Left lung (tissue), 10 donors: Measurements from ENCODE around the gene COBL. TPM values are rescaled to one million over a fixed set of nuclear protein-coding genes. Genes with fewer than 3 reads are reported as not detected.

Experiments used
- ATAC-seq: fragments of 200-7000 bp; cut with Tn5 transposase; one replicate; pipeline ENCODE4 v1.9.1; 2020; ENCODE audit warnings: moderate library complexity
- DNase-seq, 4 donors: peaks; one replicate each; pipeline ENCODE4 v3.0.0-alpha.2; 2013 to 2020
- H3K27ac ChIP-seq, 2 donors: fragments of 200-600 bp; sonication (generic) in 1 of 2; one replicate each; pipeline versions ENCODE4 v1.5.0 to v1.8.0; 2020 to 2021
- H3K27me3 ChIP-seq, 2 donors: fragments of 200-600 bp; sonication (generic) in 1 of 2; one replicate each; pipeline versions ENCODE4 v1.5.0 to v1.8.0; 2020 to 2021
- H3K36me3 ChIP-seq, 2 donors: fragments of 200-600 bp; sonication (generic) in 1 of 2; one replicate each; pipeline versions ENCODE4 v1.5.0 to v1.8.0; 2020 to 2021
- H3K4me1 ChIP-seq, 2 donors: fragments of 200-600 bp; one replicate each; pipeline ENCODE4 v1.8.0; 2021
- H3K4me3 ChIP-seq, 2 donors: fragments of 200-600 bp; sonication (generic) in 1 of 2; one replicate each; pipeline versions ENCODE4 v1.5.0 to v1.8.0; 2020 to 2021; ENCODE audit warnings: mild to moderate bottlenecking in 1 of 2
- H3K9me3 ChIP-seq, 2 donors: fragments of 200-600 bp; sonication (generic) in 1 of 2; one replicate each; pipeline versions ENCODE4 v1.5.0 to v1.8.0; 2020 to 2021
- CTCF ChIP-seq, 2 donors: fragments of 200-600 bp; sonication (generic) in 1 of 2; IDR thresholded peaks; one replicate each; pipeline versions ENCODE4 v1.5.0 to v1.8.0; 2021; ENCODE audit warnings: antibody characterized with exemption in 2 of 2
- intact Hi-C, 2 donors: fragments of 100-400 bp; cut with DNase I; formaldehyde crosslinking; loops; one replicate each; pipeline versions ENCODE4 v1.11.2 to v1.14.2; 2022
- polyA plus RNA-seq, 6 donors: library from polyadenylated mRNA; unstranded; fragments of 120-200 nt; gene quantifications; one replicate each; pipeline ENCODE4 v1.2.1, GENCODE V29; 2013; ENCODE audit not compliant: insufficient read length in 6 of 6
- total RNA-seq, 2 donors: library from RNA; stranded (reverse); fragmentation: NEBNext Ultra II Directional; extraction: Animal tissue kit (Norgen Biotek cat#: 25700); gene quantifications; one replicate each; pipeline ENCODE4 v1.2.1, GENCODE V29; 2021
- donor health status: DM: no; HTN: yes; CAD: no.
- donor health status: DM: no; HTN: no; CAD: no.

The COBL gene
- total and polyA plus RNA-seq, 8 donors: 3.6 to 36.1 (median 6.4) TPM

GRCh38 chr7:51108134-51108533, 208.5 kb downstream of the COBL start:
- intact Hi-C loops: no loop called here
- DNase-seq (no peak), ATAC-seq (no peak)
- TF ChIP-seq CTCF (IDR thresholded peaks at IDR 0.05): no peak
- Histone ChIP-seq H3K4me3 (no peak overlapping the region), H3K4me1 (no peaks in the 10 kb centered on the region), H3K36me3 (no peaks in the 10 kb centered on the region), H3K27ac (no peak overlapping the region), H3K9me3 (no peaks in the 10 kb centered on the region), H3K27me3 (no peaks in the 10 kb centered on the region)

DNA sequence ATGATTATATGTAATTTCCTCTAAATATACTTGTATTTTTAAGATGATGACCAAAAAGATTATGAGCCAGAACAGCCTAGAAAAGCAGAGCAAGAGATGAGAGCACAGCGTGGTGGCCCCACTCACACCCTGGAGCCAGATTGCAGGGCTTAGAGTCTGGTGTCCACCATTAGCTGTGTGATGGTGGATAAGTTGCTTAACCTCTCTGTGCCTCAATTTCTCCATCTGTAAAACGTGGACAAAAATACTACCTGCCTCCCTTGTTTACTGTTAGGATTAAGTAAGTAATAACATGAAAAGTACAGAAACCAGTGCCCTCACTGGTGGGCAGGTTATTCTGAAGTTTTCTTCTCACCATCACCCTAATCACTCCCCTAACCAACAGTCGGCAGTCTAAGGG, 212.3 kb downstream of the COBL start:
- no peaks in the 10 kb centered on the region for H3K27me3 ChIP-seq
- no peak overlapping the region for H3K27ac ChIP-seq
- no peaks in the 10 kb centered on the region for H3K36me3 ChIP-seq
- DNase-seq: no peak
- no peak for ATAC-seq
- intact Hi-C loops: no loop called here
- no peaks in the 10 kb centered on the region for H3K9me3 ChIP-seq
- no peak for TF ChIP-seq CTCF (IDR thresholded peaks at IDR 0.05)
- no peaks in the 10 kb centered on the region for H3K4me1 ChIP-seq
- no peak overlapping the region for H3K4me3 ChIP-seq

DNA sequence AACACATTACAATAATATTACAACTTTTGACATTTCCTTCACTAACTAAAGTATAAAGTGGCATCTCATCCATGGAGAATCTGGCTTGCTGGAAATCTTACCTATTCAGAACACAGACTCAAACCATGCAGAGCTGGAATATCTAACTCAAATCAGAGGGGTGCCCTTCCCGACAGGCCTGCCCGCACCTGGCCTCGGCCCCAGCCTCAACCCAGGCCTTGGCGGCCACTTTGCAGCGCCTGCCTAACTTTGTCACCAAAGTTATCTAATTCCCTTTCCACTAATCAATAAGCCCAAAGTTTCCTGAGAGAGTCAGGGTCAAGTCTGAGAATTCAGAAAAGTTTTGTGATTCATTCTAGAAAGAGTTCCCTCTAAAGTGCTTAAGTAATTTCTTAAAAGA, 212.9 kb downstream of the COBL start:
- Histone ChIP-seq H3K27me3 (no peaks in the 10 kb centered on the region), H3K9me3 (peaks cover 0 to 3% of the 10 kb centered on the region in 2 donors), H3K4me3 (no peak overlapping the region), H3K36me3 (no peaks in the 10 kb centered on the region), H3K27ac (no peak overlapping the region), H3K4me1 (no peaks in the 10 kb centered on the region)
- DNase-seq: no peak
- intact Hi-C loops: no loop called here
- no peak for TF ChIP-seq CTCF (IDR thresholded peaks at IDR 0.05)
- no peak for ATAC-seq

DNA sequence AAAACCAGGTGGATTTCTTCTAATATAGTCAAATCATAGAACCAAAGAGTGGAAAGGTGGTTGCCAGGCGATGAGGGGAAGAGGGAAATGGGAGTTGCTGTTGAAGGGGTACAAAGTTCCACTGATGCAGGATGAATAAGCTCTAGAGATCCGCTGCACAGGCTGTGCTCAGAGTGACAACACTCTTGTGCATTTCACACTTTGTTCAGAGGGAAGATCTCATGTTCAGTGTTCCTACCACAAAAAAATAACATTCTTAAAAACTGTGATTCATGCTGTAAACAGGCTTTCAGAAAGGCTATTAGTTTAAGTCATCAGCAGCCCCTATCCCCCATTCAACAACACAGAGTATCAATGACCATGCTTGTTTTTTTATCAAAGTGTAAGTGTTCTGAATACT, 213.8 kb downstream of the COBL start:
- Histone ChIP-seq H3K4me1 (no peaks in the 10 kb centered on the region), H3K27ac (no peak overlapping the region), H3K4me3 (no peak overlapping the region), H3K27me3 (no peaks in the 10 kb centered on the region), H3K9me3 (peaks cover 0 to 12% of the 10 kb centered on the region in 2 donors), H3K36me3 (no peaks in the 10 kb centered on the region)
- ATAC-seq (no peak), DNase-seq (no peak)
- intact Hi-C loops: no loop called here
- no peak for TF ChIP-seq CTCF (IDR thresholded peaks at IDR 0.05)

DNA sequence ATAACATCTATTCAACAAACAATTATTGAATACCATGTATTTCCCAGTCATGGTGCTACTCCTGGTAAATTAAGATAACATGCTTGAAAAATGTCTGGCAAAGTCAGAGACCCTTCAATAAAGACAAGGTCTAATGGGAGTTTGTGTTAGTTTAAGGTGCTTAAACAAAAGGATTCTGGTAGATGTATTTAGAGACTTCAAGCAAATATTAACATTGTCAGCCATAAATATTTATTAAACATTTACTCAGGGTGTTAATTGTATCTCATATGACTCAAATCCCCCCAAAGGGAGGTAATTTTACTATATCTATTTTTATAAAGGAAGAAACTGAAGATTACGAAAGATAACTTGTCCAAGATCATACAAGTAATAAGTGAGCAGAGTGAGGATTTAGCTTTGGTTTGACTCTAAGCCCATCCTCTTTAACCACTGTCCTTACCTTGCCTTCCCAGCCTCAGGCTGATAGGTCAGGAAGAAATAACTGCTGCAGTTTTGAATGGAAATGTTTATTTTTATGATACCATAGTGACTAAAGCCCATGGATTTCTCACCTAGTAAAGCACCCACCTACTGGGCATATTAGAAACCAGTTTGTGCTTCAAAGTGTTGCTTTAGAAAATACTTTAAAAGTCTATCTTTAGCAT, 215.4 kb downstream of the COBL start:
- Histone ChIP-seq H3K4me3 (no peak overlapping the region), H3K27me3 (no peaks in the 10 kb centered on the region), H3K9me3 (peaks cover 0 to 23% of the 10 kb centered on the region in 2 donors), H3K4me1 (no peaks in the 10 kb centered on the region), H3K36me3 (no peaks in the 10 kb centered on the region), H3K27ac (no peak overlapping the region)
- no peak for DNase-seq
- intact Hi-C loops: no loop called here
- no peak for ATAC-seq
- TF ChIP-seq CTCF (IDR thresholded peaks at IDR 0.05): no peak
